T-cell (primary cell): Measurements from ENCODE around the gene ABHD17A. TPM values are rescaled to one million over a fixed set of nuclear protein-coding genes. Genes with fewer than 3 reads are reported as not detected.

Experiments used
- ATAC-seq, 4 experiments: fragments of 200-7000 bp in 3 of 4; fragments of 150-1000 bp in 1 of 4; cut with Tn5 transposase; replicated peaks in 1 of 4; 1 replicate in 3 of 4; 2 replicates in 1 of 4; pipeline ENCODE4 v1.10.0; 2021; ENCODE audit warnings: moderate library complexity in 3 of 4, mild to moderate bottlenecking in 2 of 4, moderate number of reproducible peaks in 1 of 4
- CTCF ChIA-PET, 2 donors: fragments of 300-600 bp; sonication (Branson Sonifier 250); formaldehyde crosslinking; loops; one replicate each; lab custom pipeline; 2022; ENCODE audit warnings: antibody characterized with exemption in 2 of 2; lab: Charles Lee
- POLR2A ChIA-PET, 2 donors: fragments of 300-600 bp; sonication (Branson Sonifier 250); formaldehyde crosslinking; loops; one replicate each; lab custom pipeline; 2022; ENCODE audit warnings: antibody characterized with exemption in 2 of 2; lab: Charles Lee
- DNase-seq, 35 experiments: peaks; one replicate each; pipeline versions ENCODE4 v3.0.0 to v3.0.0-alpha.2; 2013 to 2023
- H3K27ac ChIP-seq: one replicate; pipeline ENCODE4 v1.5.1; 2013; ENCODE audit warnings: low read length
- H3K27me3 ChIP-seq, 2 experiments: replicated peaks in 1 of 2; 1 replicate in 1 of 2; 2 replicates in 1 of 2; pipeline versions ENCODE4 v1.6.1 to v1.7.0; 2013; ENCODE audit warnings: low read length in 1 of 2, mixed read lengths in 1 of 2; ENCODE audit not compliant: control insufficient read depth in 2 of 2, insufficient read depth in 2 of 2; ENCODE audit errors: extremely low read depth in 1 of 2
- H3K36me3 ChIP-seq, 2 donors: 1 replicate in 1 of 2; 2 replicates in 1 of 2; pipeline versions ENCODE4 v1.6.1 to v1.7.0; 2013; ENCODE audit warnings: low read length in 1 of 2; ENCODE audit not compliant: control insufficient read depth in 2 of 2, insufficient read depth in 1 of 2; ENCODE audit errors: extremely low read depth in 1 of 2
- H3K4me1 ChIP-seq, 2 experiments: 1 replicate in 1 of 2; 2 replicates in 1 of 2; pipeline versions ENCODE4 v1.6.1 to v1.7.0; 2013; ENCODE audit warnings: low read length in 2 of 2, mixed read lengths in 1 of 2; ENCODE audit not compliant: insufficient read depth in 2 of 2, control insufficient read depth in 1 of 2; ENCODE audit errors: extremely low read depth in 1 of 2
- H3K4me3 ChIP-seq, 2 donors: 1 replicate in 1 of 2; 2 replicates in 1 of 2; pipeline versions ENCODE4 v1.5.1 to v1.7.0; 2013; ENCODE audit warnings: mild to moderate bottlenecking in 2 of 2, low read length in 1 of 2, moderate library complexity in 1 of 2; ENCODE audit not compliant: control insufficient read depth in 1 of 2; ENCODE audit errors: extremely low read depth in 1 of 2
- H3K9me3 ChIP-seq: 2 replicates; pipeline ENCODE4 v1.7.0; 2013
- H3K27ac Mint-ChIP-seq, 2 donors: one replicate each; pipeline ENCODE4 v1.8.0; 2020 to 2021; ENCODE audit warnings: mild to moderate bottlenecking in 2 of 2, mixed read lengths in 2 of 2
- H3K27me3 Mint-ChIP-seq, 2 donors: one replicate each; pipeline ENCODE4 v1.8.0; 2021 to 2022; ENCODE audit warnings: mixed read lengths in 2 of 2
- H3K36me3 Mint-ChIP-seq: one replicate; pipeline ENCODE4 v1.8.0; 2021; ENCODE audit warnings: mixed read lengths
- H3K4me1 Mint-ChIP-seq, 3 donors: one replicate each; pipeline ENCODE4 v1.8.0; 2020 to 2022; ENCODE audit warnings: mixed read lengths in 3 of 3, mild to moderate bottlenecking in 1 of 3
- H3K4me3 Mint-ChIP-seq, 3 donors: one replicate each; pipeline ENCODE4 v1.8.0; 2020 to 2022; ENCODE audit warnings: mild to moderate bottlenecking in 3 of 3, mixed read lengths in 3 of 3, moderate library complexity in 3 of 3
- H3K9me3 Mint-ChIP-seq, 3 donors: one replicate each; pipeline ENCODE4 v1.8.0; 2020 to 2022; ENCODE audit warnings: mixed read lengths in 3 of 3
- WGBS: methylation state at CpG from one replicate; pipeline ENCODE4 v1.1.5; 2013; ENCODE audit warnings: missing lambda C conversion rate; ENCODE audit not compliant: insufficient coverage; 5-methylcytosine and 5-hydroxymethylcytosine counted together
- total RNA-seq, 35 experiments: library from RNA in 6 of 35; stranded (reverse) in 6 of 35; fragments of 120-200 nt in 1 of 35; gene quantifications; one replicate each; pipeline versions ENCODE4 v1.2.1 to v1.2.4 and lab custom pipeline; 2013 to 2026

Gene ABHD17A
- total RNA-seq, 5 donors from 2014 or later (not counting 1 experiment from before 2014, with no cell fraction given): 136 to 185 (median 151) TPM

DNA sequence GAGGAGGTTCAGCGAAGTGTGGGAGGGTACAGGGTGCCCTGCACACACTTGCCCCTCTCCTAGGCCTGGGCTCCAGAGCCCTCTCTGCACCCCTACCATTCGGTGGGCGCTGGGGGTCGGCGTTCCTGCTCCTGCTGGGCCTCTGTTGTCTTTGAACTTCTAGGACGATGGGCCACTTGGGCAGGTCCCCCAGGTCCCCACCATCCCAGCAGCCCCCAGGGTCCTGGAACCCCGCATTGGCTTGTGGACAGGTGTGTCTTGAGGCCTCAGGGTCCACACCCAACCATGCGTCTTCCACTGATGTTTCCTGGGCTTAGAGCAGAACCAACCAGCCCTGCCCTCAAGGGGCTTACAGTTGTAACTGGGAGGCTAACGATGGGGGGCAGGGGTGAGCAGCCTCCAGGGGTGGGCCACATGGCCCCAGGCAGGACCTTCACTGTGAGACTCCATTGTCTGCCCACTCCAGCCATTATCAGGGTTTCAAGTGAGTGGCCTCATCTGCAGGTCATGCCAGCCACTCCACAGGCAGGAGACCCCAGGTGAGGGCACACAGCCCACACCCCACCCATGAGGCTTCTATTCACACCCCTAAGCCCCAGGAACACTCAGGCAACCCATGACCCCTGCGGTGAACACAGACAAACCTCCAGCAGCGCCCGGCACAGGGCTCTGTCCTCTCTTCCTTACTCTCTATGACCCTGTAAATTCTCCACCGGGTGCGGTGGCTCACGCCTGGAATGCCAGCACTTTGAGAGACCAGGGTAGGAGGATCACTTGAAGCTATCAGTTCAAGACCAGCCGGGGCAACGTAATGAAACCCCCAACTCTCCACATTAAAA, 19.9 kb downstream of the ABHD17A start:
- Histone ChIP-seq H3K27me3 (no peaks in the 10 kb centered on the region), H3K27ac (peak overlapping the region; percentile 51), H3K4me1 (peaks cover 14 to 41% of the 10 kb centered on the region in 2 experiments), H3K9me3 (no peaks in the 10 kb centered on the region), H3K4me3 (peak overlapping the region; percentile 39 to 85), H3K36me3 (peaks cover 0 to 2% of the 10 kb centered on the region in 2 donors)
- H3K27me3 Mint-ChIP-seq: no peaks in the 10 kb centered on the region
- H3K9me3 Mint-ChIP-seq: no peaks in the 10 kb centered on the region
- H3K27ac Mint-ChIP-seq: peak overlapping the region; percentile 74 to 76
- H3K4me3 Mint-ChIP-seq: peak overlapping the region; percentile 57 to 70 (median 67)
- no peak for ATAC-seq
- peaks cover 19 to 33% (median 33%) of the 10 kb centered on the region in 3 donors for H3K4me1 Mint-ChIP-seq
- no peak for DNase-seq
- CTCF ChIA-PET: no interaction called here
- WGBS: 97% methylated on average over 7 of the region's 17 CpGs
- POLR2A ChIA-PET: no interaction called here
- no peaks in the 10 kb centered on the region for H3K36me3 Mint-ChIP-seq

DNA sequence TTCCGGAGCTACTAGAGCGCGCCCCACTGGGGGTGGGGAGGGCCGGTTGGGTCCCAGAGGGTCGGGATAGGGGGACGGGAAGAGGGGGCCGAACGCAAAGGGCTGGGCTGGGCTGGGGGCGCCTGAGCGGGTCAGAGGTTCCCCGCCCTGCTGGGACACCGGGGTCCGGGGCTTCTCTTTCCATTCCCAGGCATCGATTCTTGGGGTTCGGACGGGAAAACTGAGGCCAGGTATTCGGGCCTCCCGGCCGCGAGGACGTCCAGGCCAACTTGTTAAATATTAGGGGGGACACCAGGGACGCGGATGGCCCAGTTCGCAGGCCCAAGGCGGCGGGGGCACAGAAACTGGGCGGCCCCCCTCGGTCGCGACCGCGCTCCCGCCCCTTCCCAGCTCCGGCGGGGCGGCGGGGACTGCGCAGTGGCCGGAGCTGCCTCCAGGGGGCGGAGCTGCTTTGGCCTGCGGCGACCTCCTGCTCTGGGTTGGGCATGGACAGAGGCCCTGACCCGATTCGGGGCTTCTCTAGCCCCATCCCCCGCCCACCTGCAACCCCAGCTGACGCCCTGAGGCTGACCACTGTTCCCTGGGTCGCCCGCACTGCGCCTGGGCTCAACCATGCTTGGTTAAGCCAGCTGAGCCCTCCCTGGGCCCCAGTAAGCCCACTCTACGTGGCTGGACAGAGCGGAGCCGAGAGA, 20.7 kb downstream of the ABHD17A start:
- Histone ChIP-seq H3K27me3 (no peaks in the 10 kb centered on the region), H3K27ac (peak overlapping the region; percentile 74), H3K4me1 (peaks cover 20 to 48% of the 10 kb centered on the region in 2 experiments), H3K9me3 (no peaks in the 10 kb centered on the region), H3K36me3 (no peaks in the 10 kb centered on the region), H3K4me3 (peak overlapping the region; percentile 64 to 85)
- ChIA-PET CTCF (interaction anchor here in 1 of 2 donors (0.6 to 0.9 kb wide), 2 partner anchors 11 to 26 kb away, joined by 4 read pairs; no protein-coding TSS in a partner anchor), POLR2A (interaction anchor here in 1 of 2 donors (0.5 to 1.0 kb wide), 2 partner anchors 10 to 1566 kb away, joined by 3 to 8 read pairs; no protein-coding TSS in a partner anchor)
- H3K27ac Mint-ChIP-seq: peak overlapping the region; percentile 67 to 76
- ATAC-seq: peak in 2 of 4 experiments; percentile 7 to 9
- H3K36me3 Mint-ChIP-seq: no peaks in the 10 kb centered on the region
- WGBS: under 1% methylated on average over 37 of the region's 52 CpGs
- H3K27me3 Mint-ChIP-seq: no peaks in the 10 kb centered on the region
- DNase-seq: peak in 13 of 35 experiments; percentile 28 to 71 (median 49)
- H3K4me3 Mint-ChIP-seq: peak overlapping the region; percentile 70 to 74 (median 70)
- H3K4me1 Mint-ChIP-seq: peaks cover 18 to 38% (median 37%) of the 10 kb centered on the region in 3 donors
- H3K9me3 Mint-ChIP-seq: no peaks in the 10 kb centered on the region

DNA sequence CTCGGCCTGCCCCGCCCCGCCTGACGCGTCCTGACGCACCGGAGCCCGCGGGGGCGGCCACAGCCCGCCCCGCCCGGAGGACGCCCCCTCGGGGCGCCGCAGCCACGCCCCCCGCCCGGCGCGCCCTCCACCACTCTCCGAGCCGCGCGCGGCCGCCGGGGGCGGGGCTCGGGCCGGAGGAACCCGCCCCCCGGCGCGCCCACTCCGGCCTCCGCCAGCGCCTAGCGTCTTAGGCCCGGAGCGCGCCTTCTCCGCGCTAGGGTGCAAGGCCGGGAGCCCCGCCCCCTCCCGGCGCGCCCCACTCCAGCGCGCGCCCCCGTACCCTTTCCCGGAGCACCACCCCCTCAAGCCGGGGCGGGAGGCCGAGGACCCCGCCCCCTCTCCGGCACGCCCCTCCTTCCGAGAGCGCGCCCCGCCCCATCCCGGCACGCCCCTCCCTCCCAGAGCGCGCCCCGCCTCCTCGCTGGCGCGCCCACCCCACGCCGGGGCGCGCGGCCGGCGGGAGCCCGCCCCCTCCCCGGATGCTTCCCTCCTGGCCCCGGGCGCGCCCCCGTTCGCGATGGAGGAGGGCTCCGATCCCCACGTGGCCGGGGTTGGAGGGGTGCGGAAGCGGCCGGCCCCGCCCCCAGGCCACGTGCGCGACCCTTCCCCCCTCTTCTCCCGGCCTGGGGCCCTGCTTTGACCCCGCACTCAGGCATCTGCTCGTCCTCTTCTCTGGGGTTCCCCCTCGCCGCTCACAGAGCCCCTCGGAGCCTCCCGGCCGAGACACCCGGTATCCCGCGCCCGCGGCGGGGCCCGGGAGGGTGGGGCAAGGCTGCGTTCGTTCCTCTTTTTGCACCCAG, 21.4 kb downstream of the ABHD17A start:
- Histone ChIP-seq H3K27ac (peak overlapping the region; percentile 74), H3K4me3 (peak overlapping the region; percentile 64 to 85), H3K9me3 (no peaks in the 10 kb centered on the region), H3K4me1 (peaks cover 24 to 54% of the 10 kb centered on the region in 2 experiments), H3K27me3 (no peaks in the 10 kb centered on the region), H3K36me3 (no peaks in the 10 kb centered on the region)
- Mint-ChIP-seq H3K4me3 (peak overlapping the region; percentile 70 to 74 (median 70)), H3K27ac (peak overlapping the region; percentile 67 to 76), H3K4me1 (peaks cover 25 to 42% (median 41%) of the 10 kb centered on the region in 3 donors), H3K27me3 (no peaks in the 10 kb centered on the region), H3K36me3 (no peaks in the 10 kb centered on the region), H3K9me3 (no peaks in the 10 kb centered on the region)
- DNase-seq: peak; percentile 86 to 96 (median 91)
- ATAC-seq: peak; percentile 72 to 75 (median 74)
- WGBS: under 1% methylated on average over 95 of the region's 115 CpGs
- ChIA-PET POLR2A (interaction anchor here in 1 of 2 donors (0.5 to 1.0 kb wide), 2 partner anchors 11 to 1567 kb away, joined by 3 to 8 read pairs; no protein-coding TSS in a partner anchor), CTCF (interaction anchor here in 1 of 2 donors (0.6 to 0.9 kb wide), 2 partner anchors 11 to 27 kb away, joined by 4 read pairs; no protein-coding TSS in a partner anchor)

DNA sequence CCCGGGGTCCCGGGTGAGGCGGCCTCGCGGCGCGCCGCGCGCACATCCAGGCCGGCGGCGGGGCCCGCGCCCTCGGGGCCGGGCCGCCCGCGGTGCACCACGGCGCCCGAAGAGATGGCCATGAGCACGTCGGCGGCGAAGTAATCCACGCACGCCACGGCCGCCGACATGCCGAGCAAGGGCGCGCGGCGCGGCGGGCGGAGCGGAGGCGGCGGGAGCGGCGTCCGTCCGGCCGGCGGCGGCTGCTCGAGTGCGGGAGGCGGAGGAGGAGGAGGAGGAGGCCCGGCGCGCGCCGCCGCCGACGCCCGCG, 22.0 kb downstream of the ABHD17A start, which contains the start of gene KLF16:
TSS of gene KLF16 (minus strand) at position 252 of the 310 bp plus-strand sequence. CDS start at position 170, 82 bp downstream.
- no peak for DNase-seq
- POLR2A ChIA-PET: no interaction called here
- Mint-ChIP-seq H3K9me3 (no peaks in the 10 kb centered on the region), H3K4me1 (peaks cover 31 to 44% (median 43%) of the 10 kb centered on the region in 3 donors), H3K27ac (peak within 1 kb of the TSS; percentile 92 to 96), H3K27me3 (no peaks in the 10 kb centered on the region), H3K4me3 (peak within 1 kb of the TSS; percentile 93 to 98 (median 93)), H3K36me3 (no peaks in the 10 kb centered on the region)
- CTCF ChIA-PET: no interaction called here
- Histone ChIP-seq H3K27ac (peak within 1 kb of the TSS; percentile 74), H3K4me3 (peak within 1 kb of the TSS; percentile 80 to 85), H3K9me3 (no peaks in the 10 kb centered on the region), H3K27me3 (no peaks in the 10 kb centered on the region), H3K4me1 (peaks cover 27 to 58% of the 10 kb centered on the region in 2 experiments), H3K36me3 (no peaks in the 10 kb centered on the region)
- peak in 2 of 4 experiments; percentile 0 to 1 for ATAC-seq
- 0% methylated on average over 33 of the region's 63 CpGs for WGBS

DNA sequence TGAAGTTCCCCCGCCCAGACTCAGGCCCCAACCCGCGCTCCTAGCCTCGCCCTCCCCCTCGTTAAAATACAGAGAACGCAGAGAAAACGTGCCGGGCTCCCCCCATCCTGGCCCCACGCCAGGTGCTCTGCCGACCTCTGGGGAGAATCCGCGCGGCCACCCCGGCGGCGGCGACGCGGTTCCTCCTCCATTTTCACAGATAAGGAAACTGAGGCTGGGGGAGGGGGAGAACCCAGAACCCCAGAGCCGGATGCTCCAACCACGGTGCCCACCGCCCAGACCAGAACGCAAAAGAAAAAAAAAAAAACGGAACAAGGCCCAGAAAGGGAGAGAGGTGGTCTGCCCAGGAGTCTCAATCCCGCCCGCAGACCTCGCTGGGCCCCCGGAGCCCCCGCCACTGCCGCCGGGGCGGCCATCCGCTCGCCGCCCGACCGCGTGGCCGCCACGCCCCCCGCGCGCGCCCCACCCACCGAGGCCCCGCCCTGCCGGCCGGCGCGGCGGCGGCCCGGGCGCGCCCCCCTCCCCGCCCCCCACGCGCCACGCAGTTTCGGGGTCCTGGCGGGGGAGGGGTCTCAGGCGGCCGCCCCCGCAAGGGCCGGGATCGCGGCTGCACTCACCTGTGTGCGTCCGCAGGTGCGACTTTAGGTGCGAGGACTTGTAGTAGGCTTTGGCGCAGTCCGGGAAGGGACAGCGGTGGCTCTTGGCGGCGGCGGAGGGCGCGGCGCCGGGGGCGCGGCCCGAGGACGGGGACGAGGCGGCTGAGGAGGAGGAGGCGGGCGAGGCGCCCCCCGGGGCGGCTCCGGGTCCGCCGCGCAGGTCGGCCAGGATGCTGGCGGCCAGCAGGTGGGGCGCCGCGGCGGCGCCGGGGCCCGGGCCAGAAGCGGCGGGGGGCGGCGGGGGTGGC, 22.6 kb downstream of the ABHD17A start:
- DNase-seq: peak in 30 of 35 experiments; percentile 38 to 86 (median 58)
- peak overlapping the region; percentile 93 to 98 (median 93) for H3K4me3 Mint-ChIP-seq
- Histone ChIP-seq H3K4me1 (peaks cover 33 to 63% of the 10 kb centered on the region in 2 experiments), H3K36me3 (no peaks in the 10 kb centered on the region), H3K27me3 (no peaks in the 10 kb centered on the region), H3K27ac (peak overlapping the region; percentile 68), H3K9me3 (no peaks in the 10 kb centered on the region), H3K4me3 (peak overlapping the region; percentile 80)
- WGBS: under 1% methylated on average over 98 of the region's 109 CpGs
- ATAC-seq: peak in 3 of 4 experiments; percentile 2 to 5 (median 4)
- H3K27ac Mint-ChIP-seq: peak overlapping the region; percentile 92 to 96
- ChIA-PET POLR2A (no interaction called here), CTCF (no interaction called here)
- H3K36me3 Mint-ChIP-seq: no peaks in the 10 kb centered on the region
- no peaks in the 10 kb centered on the region for H3K9me3 Mint-ChIP-seq
- no peaks in the 10 kb centered on the region for H3K27me3 Mint-ChIP-seq
- H3K4me1 Mint-ChIP-seq: peaks cover 37 to 46% (median 42%) of the 10 kb centered on the region in 3 donors
